ENCODE results near the gene ANTXR2. TPM values are rescaled to one million over a fixed set of nuclear protein-coding genes. Genes with fewer than 3 reads are reported as not detected.

The ANTXR2 gene
- total and polyA plus RNA-seq, 2 donors (not counting 3 experiments of a cell fraction or from before 2014, with no cell fraction given), result 6.6 to 64.6 TPM

- no peaks in the 10 kb centered on the region for H3K9me3 ChIP-seq (replicated peaks; ENCODE audit: control insufficient read depth, insufficient read depth, low read length)
- DNase-seq (ENCODE audit: low read depth, low spot score) (no peak), FAIRE-seq (no peak)
- TF ChIP-seq MAX (IDR thresholded peaks at IDR 0.05; ENCODE audit: insufficient read depth, insufficient read length), result no peak
- no peak for TF ChIP-seq POLR2A (IDR thresholded peaks at IDR 0.05; ENCODE audit: low read depth, low read length)
- TF ChIP-seq GATA2 (IDR thresholded peaks at IDR 0.05; ENCODE audit: insufficient read depth, insufficient read length, low read depth, low read length), result no peak
- no peak for TF ChIP-seq POLR2AphosphoS5 (IDR thresholded peaks at IDR 0.05; ENCODE audit: insufficient read depth, low read depth, low read length)
- no peak for TF ChIP-seq FOS (IDR thresholded peaks at IDR 0.05; ENCODE audit: borderline replicate concordance, insufficient read depth, low read length)
- no peak for TF ChIP-seq CTCF (IDR thresholded peaks at IDR 0.05; ENCODE audit: extremely low read depth in 1 of 2, insufficient read depth in 1 of 2, low read depth in 1 of 2, low read length in 2 of 2)
- TF ChIP-seq JUN (IDR thresholded peaks at IDR 0.05; ENCODE audit: borderline replicate concordance, insufficient read depth, insufficient read length, low read depth), result no peak
- no peak for TF ChIP-seq MYC (IDR thresholded peaks at IDR 0.05; ENCODE audit: low read depth, low read length)
- TF ChIP-seq EZH2 (IDR thresholded peaks at IDR 0.05; ENCODE audit: borderline replicate concordance, low read depth, low read length, severe bottlenecking), result no peak
- intact Hi-C loops (cut with micrococcal nuclease), result no loop called here
- no peaks in the 10 kb centered on the region for H3K27me3 ChIP-seq (ENCODE audit: control insufficient read depth in 2 of 2, insufficient read depth in 2 of 2, low read length in 2 of 2)
- H3K4me2 ChIP-seq (ENCODE audit: insufficient read depth, low read length), result no peak overlapping the region
- H3K27ac ChIP-seq (ENCODE audit: insufficient read depth, low read depth, low read length), result no peak overlapping the region
- no peaks in the 10 kb centered on the region for H3K4me1 ChIP-seq (ENCODE audit: control insufficient read depth, extremely low read depth, insufficient read depth, low read length)
- peaks cover 2% of the 10 kb centered on the region for H3K79me2 ChIP-seq (ENCODE audit: control insufficient read depth, insufficient read depth, low read length)
- H3K36me3 ChIP-seq (ENCODE audit: control insufficient read depth in 2 of 2, extremely low read depth in 1 of 2, insufficient read depth in 2 of 2, low read length in 2 of 2), result peaks cover 0 to 7% of the 10 kb centered on the region in 2 experiments
- ChIA-PET POLR2A (no interaction called here), CTCF (interaction anchor here (0.8 to 1.4 kb wide), 2 partner anchors 89 to 132 kb away, joined by 3 to 4 read pairs; no protein-coding TSS in a partner anchor)
- H2AFZ ChIP-seq (ENCODE audit: low read depth, low read length), result no peak overlapping the region
- no peak overlapping the region for H3K4me3 ChIP-seq (replicated peaks in 1 of 3; ENCODE audit: insufficient read depth in 1 of 3, low read depth in 1 of 3, low read length in 3 of 3)
- no peaks in the 10 kb centered on the region for H4K20me1 ChIP-seq (replicated peaks; ENCODE audit: control insufficient read depth, extremely low read depth, insufficient read depth, low read length)
- no peaks in the 10 kb centered on the region for H3K9me1 ChIP-seq (replicated peaks; ENCODE audit: control insufficient read depth, extremely low read depth, insufficient read depth, low read length)
- dilution Hi-C loops (cut with MboI; ENCODE audit: extremely low pct_ligation_motif_present, low sequenced_read_pairs), result no loop called here
- no peak overlapping the region for H3K9ac ChIP-seq (replicated peaks; ENCODE audit: extremely low read depth, insufficient read depth, low read length)
- no TSS peak for BruUV-seq (replicated peaks)
These were observed 23.1 kb downstream of the ANTXR2 start for GRCh38 chr4:80049813-80050534.

Data from endothelial cell of umbilical vein (primary cell).